Measurements from ENCODE around the gene CERS1.

The CERS1 gene

GRCh38 chr19:18865973-18866799 lies 29.8 kb downstream of the CERS1 start:
- no peak for DNase-seq (ENCODE audit: extremely low read depth, low read depth)
- no peak overlapping the region for H3K4me3 ChIP-seq (replicated peaks; ENCODE audit: low read depth, low read length)
- TF ChIP-seq, protein P1, sequence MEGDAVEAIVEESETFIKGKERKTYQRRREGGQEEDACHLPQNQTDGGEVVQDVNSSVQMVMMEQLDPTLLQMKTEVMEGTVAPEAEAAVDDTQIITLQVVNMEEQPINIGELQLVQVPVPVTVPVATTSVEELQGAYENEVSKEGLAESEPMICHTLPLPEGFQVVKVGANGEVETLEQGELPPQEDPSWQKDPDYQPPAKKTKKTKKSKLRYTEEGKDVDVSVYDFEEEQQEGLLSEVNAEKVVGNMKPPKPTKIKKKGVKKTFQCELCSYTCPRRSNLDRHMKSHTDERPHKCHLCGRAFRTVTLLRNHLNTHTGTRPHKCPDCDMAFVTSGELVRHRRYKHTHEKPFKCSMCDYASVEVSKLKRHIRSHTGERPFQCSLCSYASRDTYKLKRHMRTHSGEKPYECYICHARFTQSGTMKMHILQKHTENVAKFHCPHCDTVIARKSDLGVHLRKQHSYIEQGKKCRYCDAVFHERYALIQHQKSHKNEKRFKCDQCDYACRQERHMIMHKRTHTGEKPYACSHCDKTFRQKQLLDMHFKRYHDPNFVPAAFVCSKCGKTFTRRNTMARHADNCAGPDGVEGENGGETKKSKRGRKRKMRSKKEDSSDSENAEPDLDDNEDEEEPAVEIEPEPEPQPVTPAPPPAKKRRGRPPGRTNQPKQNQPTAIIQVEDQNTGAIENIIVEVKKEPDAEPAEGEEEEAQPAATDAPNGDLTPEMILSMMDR (IDR thresholded peaks at IDR 0.05; ENCODE audit: low read depth, low read length, missing control alignments) = peak; percentile 97

- TF ChIP-seq, protein P1 (IDR thresholded peaks at IDR 0.05; ENCODE audit: low read depth, low read length, missing control alignments) = no peak
- no peak overlapping the region for H3K4me3 ChIP-seq (replicated peaks; ENCODE audit: low read depth, low read length)
- no peak for DNase-seq (ENCODE audit: extremely low read depth, low read depth)
These were observed 30.6 kb downstream of the CERS1 start for GRCh38 chr19:18865106-18865972.

GRCh38 chr19:18863843-18864362 lies 32.1 kb downstream of the CERS1 start:
- TF ChIP-seq, protein P1 (IDR thresholded peaks at IDR 0.05; ENCODE audit: low read depth, low read length, missing control alignments) = no peak
- no peak for DNase-seq (ENCODE audit: extremely low read depth, low read depth)
- H3K4me3 ChIP-seq (replicated peaks; ENCODE audit: low read depth, low read length) = no peak overlapping the region

GRCh38 chr19:18862976-18863842 lies 32.7 kb downstream of the CERS1 start:
- no peak overlapping the region for H3K4me3 ChIP-seq (replicated peaks; ENCODE audit: low read depth, low read length)
- TF ChIP-seq, protein P1 (IDR thresholded peaks at IDR 0.05; ENCODE audit: low read depth, low read length, missing control alignments) = no peak

GRCh38 chr19:18861917-18862316 lies 34.0 kb downstream of the CERS1 start:
- DNase-seq (ENCODE audit: extremely low read depth, low read depth) = no peak
- H3K4me3 ChIP-seq (replicated peaks; ENCODE audit: low read depth, low read length) = no peak overlapping the region

More at GRCh38 chr19:18862976-18863842, 32.7 kb downstream of the CERS1 start:
- no peak for DNase-seq (ENCODE audit: extremely low read depth, low read depth)

More at GRCh38 chr19:18861917-18862316, 34.0 kb downstream of the CERS1 start:
- TF ChIP-seq, protein P1 (IDR thresholded peaks at IDR 0.05; ENCODE audit: low read depth, low read length, missing control alignments) = no peak
